Inflammatory macrophage treated with lipopolysaccharide for 1 hour (primary cell): ENCODE data around the gene PACRG.
A peak's percentile ranks its signal among the peaks of the same experiment; 100 is the strongest.

Source experiments
- DNase-seq, 2 donors: peaks; one replicate each; pipeline ENCODE4 v3.0.0-alpha.2; 2020 to 2022

PACRG gene

GRCh38 chr6:163152701-163153100, 424.9 kb downstream of the PACRG start:
- no peak for DNase-seq

- DNase-seq: no peak
Measured at GRCh38 chr6:163159110-163159509, 431.3 kb downstream of the PACRG start.

DNA sequence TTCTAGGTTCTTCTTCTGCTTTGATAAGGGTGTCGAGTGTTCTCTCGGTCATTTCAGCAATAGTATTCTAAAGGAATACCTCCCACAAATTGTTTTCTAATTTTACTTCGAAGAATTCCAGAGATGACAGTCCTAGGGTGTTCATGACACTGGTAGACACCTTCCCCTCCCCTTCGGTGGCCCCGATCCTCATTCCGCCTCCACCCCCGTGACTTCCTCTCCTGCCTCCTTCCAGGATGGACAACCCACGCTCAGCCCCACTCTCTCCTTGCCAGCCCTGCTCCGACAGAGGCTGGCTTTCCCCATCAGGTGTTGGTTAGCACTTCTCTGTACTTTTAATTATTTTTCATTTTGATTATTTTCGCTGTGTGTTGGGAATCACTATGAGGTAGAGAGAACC, 431.9 kb downstream of the PACRG start:
- DNase-seq: no peak

DNA sequence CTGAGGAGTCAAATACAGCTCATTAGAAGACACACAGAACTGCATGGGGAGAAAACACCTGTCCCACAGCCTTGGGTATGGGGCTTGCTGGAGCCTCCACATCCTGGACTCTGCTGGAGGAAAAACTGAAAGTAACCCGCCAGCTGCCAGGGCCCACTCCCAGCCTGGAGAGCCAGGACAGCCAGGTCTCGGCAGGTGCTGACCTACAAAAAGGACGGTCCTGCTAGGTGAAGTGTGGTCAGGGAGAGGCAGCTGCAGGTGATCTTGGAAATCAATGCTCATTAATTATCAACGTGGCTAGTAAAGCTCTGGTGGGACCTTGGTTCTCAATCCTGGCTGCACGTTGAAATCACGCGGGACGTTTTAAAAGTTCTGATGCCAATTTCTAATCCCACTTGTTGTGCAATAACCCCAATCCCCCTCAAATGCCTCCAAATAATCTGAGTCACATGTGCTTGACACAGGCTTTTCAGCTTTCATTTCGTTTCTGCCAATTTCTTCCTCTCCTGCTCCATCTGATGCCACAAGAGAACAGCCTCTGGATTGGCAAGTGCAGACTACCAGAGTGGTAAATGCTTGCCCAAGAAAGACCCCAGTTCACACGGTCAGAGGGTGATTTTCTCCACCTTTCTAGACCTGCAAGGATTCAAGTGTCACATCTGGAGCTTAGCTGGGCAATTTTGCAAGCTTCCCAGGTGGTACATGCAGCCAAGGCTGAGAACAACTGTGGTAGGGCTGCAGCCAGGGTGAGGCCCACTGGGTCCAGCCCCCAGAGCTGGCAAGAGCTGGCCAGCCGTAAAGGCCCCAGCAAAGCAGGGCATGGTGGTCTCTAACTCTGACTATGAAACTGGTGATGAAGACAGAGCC, 434.5 kb downstream of the PACRG start:
- no peak for DNase-seq

DNA sequence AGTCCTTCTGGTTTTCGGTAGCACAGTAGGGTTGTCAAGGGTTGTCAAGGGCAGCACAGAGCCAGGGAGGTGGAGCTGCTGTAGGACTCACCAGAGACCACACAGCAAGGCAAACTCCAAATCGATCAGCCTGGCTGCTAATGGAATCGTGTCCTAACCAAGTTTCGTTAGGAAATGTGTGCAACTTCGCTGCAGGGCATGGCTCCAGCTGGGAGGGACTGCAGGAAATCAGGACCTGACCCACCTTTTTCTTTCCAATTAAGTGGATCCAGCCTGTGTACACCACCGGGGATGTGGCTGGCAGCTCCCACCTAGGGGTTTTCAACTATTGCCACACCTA, 435.1 kb downstream of the PACRG start:
- no peak for DNase-seq

GRCh38 chr6:163164175-163164900, 436.6 kb downstream of the PACRG start:
- DNase-seq: no peak

DNA sequence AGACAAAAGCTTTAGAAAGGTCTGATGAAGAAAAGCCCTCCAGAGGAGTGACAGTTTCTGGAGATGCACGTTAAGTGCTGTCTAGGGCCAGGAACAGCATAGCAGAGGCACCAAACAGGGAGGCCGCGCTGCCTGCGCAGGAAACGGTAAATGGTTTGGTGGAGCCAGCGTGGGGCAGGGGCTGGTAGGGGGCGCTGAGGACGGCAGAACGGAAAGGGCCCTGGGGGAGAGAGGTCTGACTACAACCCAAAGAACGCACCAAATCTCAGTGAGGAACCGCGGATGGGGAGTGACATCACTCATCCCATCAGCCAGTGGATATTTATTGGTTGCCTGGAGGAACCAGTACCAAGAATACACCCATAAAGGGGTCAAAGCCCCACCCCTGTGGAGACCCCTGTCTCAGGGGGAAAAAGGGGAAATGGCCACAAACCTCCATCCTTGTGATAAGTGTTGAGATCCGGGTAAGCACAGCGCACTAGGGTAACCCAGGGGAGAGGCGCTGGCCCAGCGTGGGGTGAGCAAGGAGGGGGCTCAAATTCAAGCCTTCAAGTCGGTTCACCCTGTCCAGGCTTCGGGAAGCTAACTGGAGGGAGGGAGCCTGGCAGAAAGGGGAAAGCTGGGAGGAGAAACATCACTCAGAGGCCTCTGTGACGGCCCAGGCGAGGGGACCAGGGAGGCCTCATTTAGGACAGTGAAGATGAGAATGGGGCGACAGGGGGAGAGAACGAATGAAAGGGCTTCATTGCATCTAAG, 437.6 kb downstream of the PACRG start:
- no peak for DNase-seq

DNA sequence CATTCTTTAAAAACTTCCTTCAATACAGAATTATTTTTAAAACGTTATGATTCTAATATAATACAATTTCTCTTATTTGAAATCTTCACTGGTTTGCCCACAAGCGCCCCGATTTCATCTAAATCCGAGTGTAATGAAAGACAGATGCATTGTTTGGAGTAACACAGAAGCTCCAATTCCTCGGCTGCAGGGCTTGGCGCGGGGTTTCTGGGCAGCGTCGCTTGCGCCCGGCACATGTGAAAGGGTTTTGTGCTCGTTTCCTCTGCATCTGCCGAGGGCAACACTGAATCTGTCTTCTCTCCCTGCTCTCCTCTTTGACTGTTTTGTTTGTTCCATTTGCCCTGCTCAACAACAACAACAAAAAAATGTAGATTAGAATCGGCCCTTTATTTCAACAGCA, 438.1 kb downstream of the PACRG start:
- DNase-seq: no peak

- DNase-seq: no peak
Measured at GRCh38 chr6:163166507-163166906, 438.7 kb downstream of the PACRG start.

DNA sequence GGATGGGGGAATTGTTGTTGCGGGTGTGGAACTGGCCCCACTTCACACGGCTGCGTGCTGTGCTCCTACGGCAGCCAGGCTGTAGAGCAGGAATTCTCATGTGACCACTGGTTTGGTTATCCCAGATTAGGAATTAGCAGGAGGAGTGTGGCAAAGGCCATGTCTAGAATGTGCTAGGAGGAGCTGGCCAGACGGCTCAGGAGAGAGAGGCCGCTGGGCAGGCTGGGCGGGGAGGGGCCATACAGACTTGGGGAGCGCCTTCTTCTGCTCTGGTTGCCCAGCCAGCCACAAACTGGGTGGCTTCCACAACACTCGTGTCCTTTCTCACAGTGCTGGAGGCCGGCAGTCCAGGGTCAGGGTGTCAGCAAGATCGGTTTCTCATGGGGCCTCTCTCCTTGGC, 441.7 kb downstream of the PACRG start:
- no peak for DNase-seq

- peak in 1 of 2 donors; percentile 35 for DNase-seq
Measured at GRCh38 chr6:163170294-163170883, 442.6 kb downstream of the PACRG start.

DNA sequence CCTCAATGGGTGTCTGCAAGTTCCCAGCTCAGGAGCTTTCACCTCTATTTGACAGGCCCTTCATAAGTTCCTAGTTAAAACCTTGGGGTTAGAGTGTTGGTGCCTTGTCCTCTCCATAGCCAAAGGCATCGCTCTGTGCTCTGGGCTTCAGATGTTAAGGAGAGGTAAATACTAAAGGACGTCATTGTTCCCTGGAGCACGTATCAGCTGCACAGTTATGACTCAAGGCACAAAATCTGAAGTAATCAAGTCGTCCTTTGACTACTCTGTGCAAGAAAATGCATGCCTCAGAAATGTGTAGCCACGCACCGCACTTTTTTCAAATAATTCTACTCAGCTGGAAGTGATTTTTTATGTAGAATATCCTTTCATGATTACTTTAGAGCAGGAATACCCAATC, 446.0 kb downstream of the PACRG start:
- DNase-seq: no peak

- DNase-seq: no peak
Measured at GRCh38 chr6:163175301-163175700, 447.5 kb downstream of the PACRG start.

GRCh38 chr6:163176097-163176496, 448.3 kb downstream of the PACRG start:
- DNase-seq: no peak

DNA sequence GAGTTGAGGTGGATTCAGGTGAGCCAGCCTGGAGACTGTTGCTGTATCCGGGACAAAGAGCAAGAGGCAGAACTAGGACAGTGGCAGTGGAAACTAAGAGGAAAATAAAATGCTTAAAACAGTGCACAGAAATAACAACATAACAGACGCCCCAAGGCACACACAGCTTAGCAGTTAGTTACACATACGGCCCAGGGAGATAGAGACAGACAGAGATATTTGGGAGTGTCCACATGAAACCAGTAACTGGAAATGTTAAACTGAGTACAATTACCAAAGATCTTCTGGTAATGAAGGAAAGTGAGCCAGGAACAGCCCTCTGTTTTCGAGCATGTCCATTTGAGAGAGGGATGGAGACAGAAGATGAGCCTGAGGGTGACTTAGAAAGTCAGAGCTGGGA, 449.2 kb downstream of the PACRG start:
- no peak for DNase-seq

GRCh38 chr6:163177892-163178420, 450.2 kb downstream of the PACRG start:
- peak in 1 of 2 donors; percentile 6 for DNase-seq

GRCh38 chr6:163179061-163179460, 451.3 kb downstream of the PACRG start:
- DNase-seq: no peak

GRCh38 chr6:163179721-163180120, 451.9 kb downstream of the PACRG start:
- no peak for DNase-seq

- DNase-seq: peak; percentile 69 to 70
Measured at GRCh38 chr6:163180874-163181541, 453.2 kb downstream of the PACRG start.

- no peak for DNase-seq
Measured at GRCh38 chr6:163181666-163182180, 453.9 kb downstream of the PACRG start.

GRCh38 chr6:163182696-163183095, 454.9 kb downstream of the PACRG start:
- no peak for DNase-seq

GRCh38 chr6:163183806-163184205, 456.0 kb downstream of the PACRG start:
- DNase-seq: no peak
